Muscle of leg (tissue), 11 donors: ENCODE measurements around the gene PRKN. TPM values are rescaled to one million over a fixed set of nuclear protein-coding genes. Genes with fewer than 3 reads are reported as not detected.

ENCODE experiments used
- DNase-seq: peaks from one replicate; pipeline ENCODE4 v3.0.0; 2013
- H3K27ac ChIP-seq: one replicate; pipeline ENCODE4 v1.5.1; 2013; ENCODE audit warnings: mild to moderate bottlenecking, low read length, control low read depth
- H3K27me3 ChIP-seq: one replicate; pipeline ENCODE4 v1.6.1; 2013; ENCODE audit warnings: low read length; ENCODE audit not compliant: control insufficient read depth, insufficient read depth
- H3K36me3 ChIP-seq: one replicate; pipeline ENCODE4 v1.6.1; 2013; ENCODE audit warnings: low read length; ENCODE audit not compliant: control insufficient read depth, insufficient read depth
- H3K4me1 ChIP-seq: one replicate; pipeline ENCODE4 v1.6.1; 2013; ENCODE audit warnings: low read length; ENCODE audit not compliant: control insufficient read depth, insufficient read depth
- H3K4me3 ChIP-seq: one replicate; pipeline ENCODE4 v1.5.1; 2013; ENCODE audit warnings: low read length, control low read depth
- H3K9me3 ChIP-seq: replicated peaks from 2 replicates; pipeline ENCODE4 v1.6.1; 2013; ENCODE audit warnings: low read depth, low read length; ENCODE audit not compliant: control insufficient read depth
- WGBS: methylation state at CpG from one replicate; pipeline ENCODE4 v1.1.5; 2013; ENCODE audit warnings: missing lambda C conversion rate; ENCODE audit not compliant: insufficient coverage; 5-methylcytosine and 5-hydroxymethylcytosine counted together
- polyA plus RNA-seq, 8 donors: library from polyadenylated mRNA; unstranded; fragments of 120-200 nt; gene quantifications; one replicate each; pipeline versions ENCODE4 v1.2.1 to v1.2.3, GENCODE V29; 2013; ENCODE audit warnings: inconsistent platforms in 1 of 8, low replicate concordance in 1 of 8; ENCODE audit not compliant: insufficient read length in 8 of 8, insufficient read depth in 1 of 8
- total RNA-seq: library from RNA; stranded (reverse); fragments of 120-200 nt; gene quantifications from one replicate; pipeline ENCODE4 v1.2.4, GENCODE V29; 2013

PRKN gene
- total and polyA plus RNA-seq, 9 donors, result 2.5 to 4.7 (median 3.9) TPM

DNA sequence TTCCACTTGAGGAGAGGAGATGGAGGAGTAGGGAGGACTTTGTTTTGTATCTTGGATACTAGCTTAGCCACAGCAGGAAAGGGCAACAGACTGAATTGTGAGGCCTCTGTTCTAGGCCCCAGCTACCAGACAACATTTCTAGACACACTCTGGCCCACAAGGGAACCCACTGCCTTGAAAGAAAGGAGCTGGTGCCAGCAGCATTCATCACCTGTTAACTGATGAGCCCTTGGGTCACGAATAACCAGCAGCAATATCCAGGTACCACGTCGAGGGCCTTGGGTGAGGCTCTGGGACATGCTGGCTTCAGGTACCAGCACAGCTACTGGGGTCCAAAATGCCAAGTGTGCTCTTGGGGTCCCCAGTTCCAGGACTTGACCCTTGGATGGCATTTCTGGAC lies 165.5 kb downstream of the PRKN start:
- DNase-seq, result no peak
- Histone ChIP-seq H3K9me3 (peaks cover 7% of the 10 kb centered on the region), H3K4me1 (no peaks in the 10 kb centered on the region), H3K4me3 (no peak overlapping the region), H3K27me3 (no peaks in the 10 kb centered on the region), H3K36me3 (no peaks in the 10 kb centered on the region), H3K27ac (no peak overlapping the region)
- WGBS, result 100% methylated on average over 3 of the region's 3 CpGs

DNA sequence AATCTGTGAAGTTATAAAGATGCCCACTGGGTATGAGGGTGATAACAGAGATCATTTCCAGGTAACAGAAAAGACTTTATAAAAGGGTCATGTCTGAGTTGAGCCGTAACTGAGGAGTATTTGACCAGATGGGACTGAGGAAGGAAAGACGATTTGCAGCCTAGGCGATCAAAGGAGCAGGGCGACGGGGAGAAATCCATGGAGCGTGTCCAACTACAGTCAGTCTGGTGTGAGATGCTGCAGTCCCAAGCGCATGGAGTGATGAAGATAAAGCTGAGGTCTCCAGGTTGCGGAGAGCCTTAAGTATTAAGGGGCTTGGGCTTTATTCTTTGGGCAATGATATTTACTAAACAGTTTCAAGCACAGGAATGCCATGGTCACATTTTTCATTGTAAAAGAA lies 166.7 kb downstream of the PRKN start:
- peaks cover 7% of the 10 kb centered on the region for H3K9me3 ChIP-seq
- WGBS, result 60% methylated on average over 8 of the region's 8 CpGs
- H3K4me3 ChIP-seq, result no peak overlapping the region
- no peaks in the 10 kb centered on the region for H3K4me1 ChIP-seq
- no peak for DNase-seq
- no peaks in the 10 kb centered on the region for H3K36me3 ChIP-seq
- H3K27ac ChIP-seq, result no peak overlapping the region
- no peaks in the 10 kb centered on the region for H3K27me3 ChIP-seq

DNA sequence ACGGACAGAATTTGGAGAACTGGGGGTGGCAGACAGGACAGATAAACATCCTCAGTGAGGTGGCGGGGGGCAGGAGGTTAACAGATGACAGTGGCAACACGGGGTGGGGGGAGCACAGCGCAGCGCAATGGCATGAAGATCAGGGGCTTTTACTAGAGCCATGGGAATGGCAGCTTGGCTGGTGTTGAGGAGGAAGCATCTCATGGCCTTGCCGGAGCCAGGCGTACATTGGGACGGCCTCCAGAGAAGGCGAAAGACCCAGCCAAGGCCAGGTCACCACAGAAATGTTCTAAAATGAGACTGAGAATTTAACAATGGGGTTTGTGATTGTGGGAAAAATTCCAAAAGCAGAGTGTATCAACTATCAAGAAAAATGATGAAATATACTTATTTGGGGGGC lies 173.0 kb downstream of the PRKN start:
- H3K27ac ChIP-seq, result no peak overlapping the region
- no peak overlapping the region for H3K4me3 ChIP-seq
- H3K9me3 ChIP-seq, result no peaks in the 10 kb centered on the region
- 82% methylated on average over 5 of the region's 9 CpGs for WGBS
- DNase-seq, result no peak
- no peaks in the 10 kb centered on the region for H3K27me3 ChIP-seq
- no peaks in the 10 kb centered on the region for H3K4me1 ChIP-seq
- H3K36me3 ChIP-seq, result no peaks in the 10 kb centered on the region

DNA sequence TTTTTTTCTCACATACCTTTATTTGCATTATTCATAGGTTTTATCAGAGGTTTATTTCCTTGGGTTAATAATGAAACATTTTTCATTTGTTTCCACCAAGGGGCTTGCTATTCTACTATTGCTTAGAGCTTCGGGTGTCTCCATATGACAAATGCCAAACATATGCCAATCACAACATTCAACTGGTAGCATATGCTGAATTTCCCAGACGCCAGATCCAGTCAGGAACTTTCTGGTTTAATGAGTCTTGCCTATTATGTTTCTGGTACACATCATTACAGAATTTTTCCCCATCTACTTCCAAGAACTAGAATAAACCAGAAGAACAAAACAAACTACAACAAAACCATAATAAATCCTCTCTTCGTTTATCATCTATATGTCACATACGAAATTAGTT lies 180.7 kb downstream of the PRKN start:
- H3K27me3 ChIP-seq, result no peaks in the 10 kb centered on the region
- H3K4me3 ChIP-seq, result no peak overlapping the region
- H3K27ac ChIP-seq, result no peak overlapping the region
- DNase-seq, result no peak
- WGBS, result no CpG with 5 or more reads among the region's 4 CpGs
- no peaks in the 10 kb centered on the region for H3K4me1 ChIP-seq
- no peaks in the 10 kb centered on the region for H3K36me3 ChIP-seq
- no peaks in the 10 kb centered on the region for H3K9me3 ChIP-seq

- H3K4me1 ChIP-seq, result peaks cover 7% of the 10 kb centered on the region
- no peak overlapping the region for H3K27ac ChIP-seq
- no peaks in the 10 kb centered on the region for H3K36me3 ChIP-seq
- DNase-seq, result no peak
- no peaks in the 10 kb centered on the region for H3K9me3 ChIP-seq
- WGBS, result 75% methylated on average over 4 of the region's 6 CpGs
- no peak overlapping the region for H3K4me3 ChIP-seq
- no peaks in the 10 kb centered on the region for H3K27me3 ChIP-seq
These were observed 184.3 kb downstream of the PRKN start for GRCh38 chr6:162543221-162543620.

DNA sequence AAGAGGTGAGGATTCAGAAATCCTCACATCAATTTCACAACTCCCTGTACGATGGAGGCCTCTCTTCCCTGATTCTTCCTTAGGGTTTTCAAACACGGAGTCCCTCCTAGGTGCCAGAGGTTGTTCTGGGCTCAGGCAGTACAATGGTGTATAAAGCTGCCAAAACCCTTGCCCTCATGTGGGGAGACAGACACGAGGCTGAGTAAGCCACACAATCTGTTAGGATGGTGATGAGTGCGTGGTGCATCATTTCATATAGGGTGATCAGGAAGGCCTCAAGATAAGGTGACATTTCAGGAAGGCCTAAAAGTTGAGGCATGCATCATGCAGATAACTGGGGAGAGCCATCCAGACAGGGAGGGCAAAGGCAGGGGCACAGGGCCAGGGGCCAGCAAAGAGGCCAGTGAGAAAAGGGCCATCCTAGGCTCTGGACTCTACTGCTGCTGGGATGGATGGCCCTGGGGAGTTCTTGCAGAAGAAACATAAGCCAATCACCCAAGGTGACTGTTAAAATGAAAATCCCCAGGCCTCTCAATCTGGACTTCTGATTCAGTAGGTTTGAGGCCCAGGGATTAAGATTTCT lies 186.5 kb downstream of the PRKN start:
- H3K27ac ChIP-seq, result no peak overlapping the region
- WGBS, result 85% methylated on average over 3 of the region's 4 CpGs

DNA sequence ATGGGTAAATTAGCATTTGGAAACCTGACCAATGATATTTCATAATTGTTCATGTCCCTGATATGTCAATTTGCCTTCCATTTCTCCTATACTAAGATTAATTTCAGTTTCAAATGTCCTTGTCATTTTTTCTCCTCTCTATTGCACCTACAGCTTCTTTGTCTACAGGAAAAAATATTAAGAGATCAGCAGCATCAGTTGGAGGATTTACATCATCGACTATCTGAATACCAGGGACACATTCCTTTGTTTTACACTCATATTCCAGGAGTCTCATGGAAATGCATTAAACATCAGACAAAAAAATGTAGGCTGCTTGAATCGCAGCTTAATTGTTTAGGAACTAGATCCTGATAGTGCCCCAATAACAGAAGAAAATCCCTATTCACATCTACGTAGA lies 188.2 kb downstream of the PRKN start:
- Histone ChIP-seq H3K9me3 (no peaks in the 10 kb centered on the region), H3K4me1 (peaks cover 9% of the 10 kb centered on the region), H3K27ac (no peak overlapping the region), H3K4me3 (no peak overlapping the region), H3K36me3 (no peaks in the 10 kb centered on the region), H3K27me3 (no peaks in the 10 kb centered on the region)
- DNase-seq, result peak; percentile 34
- WGBS, result no CpG with 5 or more reads among the region's 3 CpGs

More for the DNA sequence above, 186.5 kb downstream of the PRKN start:
- Histone ChIP-seq H3K4me3 (no peak overlapping the region), H3K9me3 (no peaks in the 10 kb centered on the region), H3K36me3 (no peaks in the 10 kb centered on the region), H3K4me1 (peaks cover 9% of the 10 kb centered on the region), H3K27me3 (no peaks in the 10 kb centered on the region)
- DNase-seq, result no peak

DNA sequence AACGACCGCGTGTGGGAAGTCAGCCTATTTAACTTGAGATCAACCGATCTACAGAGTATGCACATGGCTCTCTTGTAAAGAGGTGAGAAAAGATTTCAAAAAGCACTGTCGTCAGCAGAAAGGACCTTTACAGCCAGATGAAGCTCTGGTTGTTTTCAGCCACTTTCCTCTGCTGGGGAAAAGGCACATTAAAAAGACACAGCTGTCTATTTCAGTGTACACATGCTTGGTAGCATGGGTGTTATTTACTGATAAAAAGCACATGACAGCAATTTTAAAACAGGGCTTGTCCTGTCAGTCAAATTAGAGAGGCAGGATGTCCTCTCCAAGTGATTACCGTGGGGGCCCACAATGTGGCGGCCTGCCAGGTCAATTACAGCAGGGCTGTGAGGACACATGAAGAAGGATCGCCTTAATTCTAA lies 188.9 kb downstream of the PRKN start:
- no peaks in the 10 kb centered on the region for H3K36me3 ChIP-seq
- no peaks in the 10 kb centered on the region for H3K9me3 ChIP-seq
- H3K27me3 ChIP-seq, result no peaks in the 10 kb centered on the region
- H3K4me1 ChIP-seq, result peaks cover 9% of the 10 kb centered on the region
- H3K4me3 ChIP-seq, result no peak overlapping the region
- peak overlapping the region; percentile 57 for H3K27ac ChIP-seq
- WGBS, result 29% methylated on average over 1 of the region's 8 CpGs
- peak; percentile 82 for DNase-seq

GRCh38 chr6:162533009-162533400 lies 194.6 kb downstream of the PRKN start:
- no CpG with 5 or more reads among the region's 6 CpGs for WGBS
- DNase-seq, result no peak
- H3K36me3 ChIP-seq, result no peaks in the 10 kb centered on the region
- peaks cover 2% of the 10 kb centered on the region for H3K4me1 ChIP-seq
- H3K27me3 ChIP-seq, result no peaks in the 10 kb centered on the region
- no peak overlapping the region for H3K27ac ChIP-seq
- H3K4me3 ChIP-seq, result no peak overlapping the region
- H3K9me3 ChIP-seq, result no peaks in the 10 kb centered on the region

GRCh38 chr6:162532283-162533008 lies 195.1 kb downstream of the PRKN start:
- Histone ChIP-seq H3K4me3 (no peak overlapping the region), H3K36me3 (no peaks in the 10 kb centered on the region), H3K27me3 (no peaks in the 10 kb centered on the region), H3K4me1 (peaks cover 2% of the 10 kb centered on the region), H3K27ac (no peak overlapping the region), H3K9me3 (no peaks in the 10 kb centered on the region)
- DNase-seq, result peak; percentile 41
- no CpG with 5 or more reads among the region's 9 CpGs for WGBS
